DMS79 treated with DMSO at 0.1 percent for 48 hours (cell line): ENCODE results near the gene ZNF117.
"Not testable (repeated sequence)": the region's sequence is repeated elsewhere in the genome, so short reads cannot be mapped to it uniquely, and the experiment has no call there.

ENCODE experiments used
- DNase-seq: peaks from one replicate; lab custom pipeline; 2025; lab: John Stamatoyannopoulos, UW

Gene ZNF117

GRCh38 chr7:64990936-64991335 is at the start of gene ZNF117:
Gene ZNF117, minus strand, starts transcription at chr7:64991036.
- no peak for DNase-seq

- peak; percentile 44 for DNase-seq
Measured at GRCh38 chr7:65038767-65039166, 47.9 kb upstream of the ZNF117 start.

GRCh38 chr7:65037740-65038688 is 47.2 kb upstream of the ZNF117 start:
- DNase-seq: peak; percentile 87

GRCh38 chr7:65036526-65036925 is 45.7 kb upstream of the ZNF117 start:
- not testable (repeated sequence) for DNase-seq

GRCh38 chr7:65035469-65035868 is 44.6 kb upstream of the ZNF117 start:
- DNase-seq: not testable (repeated sequence)

- DNase-seq: not testable (repeated sequence)
Measured at GRCh38 chr7:65034120-65034782, 43.4 kb upstream of the ZNF117 start.

GRCh38 chr7:65033391-65033790 is 42.6 kb upstream of the ZNF117 start:
- DNase-seq: not testable (repeated sequence)

- not testable (repeated sequence) for DNase-seq
Measured at GRCh38 chr7:65025023-65025422, 34.2 kb upstream of the ZNF117 start.

GRCh38 chr7:65020978-65021377 is 30.1 kb upstream of the ZNF117 start:
- DNase-seq: peak; percentile 43

- DNase-seq: not testable (repeated sequence)
Measured at GRCh38 chr7:65009881-65010280, 19.0 kb upstream of the ZNF117 start.

- DNase-seq: not testable (repeated sequence)
Measured at GRCh38 chr7:65009394-65009793, 18.6 kb upstream of the ZNF117 start.

- peak; percentile 64 for DNase-seq
Measured at GRCh38 chr7:65007036-65007435, 16.2 kb upstream of the ZNF117 start.

GRCh38 chr7:65006094-65006992 is 15.5 kb upstream of the ZNF117 start, which contains the start of gene ERV3-1:
Gene ERV3-1, minus strand, starts transcription at chr7:65006687. Its CDS starts 13,661 bp downstream, at chr7:64993026.
- DNase-seq: peak; percentile 97

- DNase-seq: no peak
Measured at GRCh38 chr7:65004575-65004974, 13.7 kb upstream of the ZNF117 start.

- DNase-seq: no peak
Measured at GRCh38 chr7:65002972-65003585, 12.2 kb upstream of the ZNF117 start.

- no peak for DNase-seq
Measured at GRCh38 chr7:65001291-65001814, 10.5 kb upstream of the ZNF117 start.

GRCh38 chr7:64999165-65000004 is 8.5 kb upstream of the ZNF117 start:
- no peak for DNase-seq

GRCh38 chr7:64998865-64999164 is 8.0 kb upstream of the ZNF117 start:
- DNase-seq: no peak

- peak; percentile 29 for DNase-seq
Measured at GRCh38 chr7:64997927-64998391, 7.1 kb upstream of the ZNF117 start.
